Tibial nerve (tissue), 4 donors: ENCODE data around the gene TCAP. TPM values are rescaled to one million over a fixed set of nuclear protein-coding genes. Genes with fewer than 3 reads are reported as not detected.
"Not testable (repeated sequence)": the region's sequence is repeated elsewhere in the genome, so short reads cannot be mapped to it uniquely, and the experiment has no call there.

Experiments
- DNase-seq, 2 donors: peaks; one replicate each; pipeline ENCODE4 v3.0.0-alpha.2; 2019; ENCODE audit warnings: low spot score in 2 of 2
- H3K27ac ChIP-seq, 4 donors: fragments of 200-600 bp; sonication (generic) in 3 of 4; one replicate each; pipeline ENCODE4 v1.5.1; 2017 to 2019; ENCODE audit warnings: mild to moderate bottlenecking in 1 of 4
- H3K27me3 ChIP-seq, 2 donors: fragments of 200-600 bp; sonication (generic) in 1 of 2; one replicate each; pipeline versions ENCODE4 v1.5.1 to v1.6.0; 2017 to 2019
- H3K36me3 ChIP-seq, 3 donors: fragments of 200-600 bp; sonication (generic); one replicate each; pipeline ENCODE4 v1.5.1; 2018 to 2019
- H3K4me1 ChIP-seq, 4 donors: fragments of 200-600 bp; sonication (generic) in 3 of 4; one replicate each; pipeline ENCODE4 v1.5.1; 2017 to 2019
- H3K4me3 ChIP-seq, 4 donors: fragments of 200-600 bp; sonication (generic) in 3 of 4; one replicate each; pipeline ENCODE4 v1.5.1; 2017 to 2019; ENCODE audit warnings: mild to moderate bottlenecking in 1 of 4, moderate library complexity in 1 of 4
- H3K9me3 ChIP-seq, 4 donors: fragments of 200-600 bp; sonication (generic) in 3 of 4; one replicate each; pipeline ENCODE4 v1.5.1; 2017 to 2019
- EP300 ChIP-seq, 2 donors: sonication (generic); formaldehyde crosslinking; IDR thresholded peaks; one replicate each; pipeline ENCODE4 v1.6.1; 2017; ENCODE audit warnings: antibody characterized with exemption in 2 of 2, mild to moderate bottlenecking in 1 of 2
- POLR2A ChIP-seq, 2 donors: fragments of 450-650 bp; IDR thresholded peaks; one replicate each; pipeline ENCODE4 v1.6.1; 2017; ENCODE audit warnings: antibody characterized with exemption in 2 of 2, mild to moderate bottlenecking in 2 of 2, moderate library complexity in 2 of 2
- WGBS, 2 donors: methylation state at CpG; one replicate each; pipeline ENCODE4 v1.1.5; 2018; 5-methylcytosine and 5-hydroxymethylcytosine counted together
- total RNA-seq, 4 donors: library from RNA; depleted of rRNA; stranded (reverse); fragments of >200 nt; gene quantifications; one replicate each; pipeline ENCODE4 v1.1.0, GENCODE V29; 2016
- TF ChIP-seq, protein P1 (sequence below), 5 experiments: fragments of 200-600 bp in 3 of 5; fragments of 450-650 bp in 2 of 5; sonication (generic) in 3 of 5; IDR thresholded peaks; one replicate each; pipeline ENCODE4 v1.5.1; 2016 to 2019; ENCODE audit warnings: antibody characterized with exemption in 5 of 5, mild to moderate bottlenecking in 3 of 5, moderate library complexity in 2 of 5

The TCAP gene
- total RNA-seq, 4 donors from 2014 or later = 0.30 to 5.5 (median 0.61) TPM

DNA sequence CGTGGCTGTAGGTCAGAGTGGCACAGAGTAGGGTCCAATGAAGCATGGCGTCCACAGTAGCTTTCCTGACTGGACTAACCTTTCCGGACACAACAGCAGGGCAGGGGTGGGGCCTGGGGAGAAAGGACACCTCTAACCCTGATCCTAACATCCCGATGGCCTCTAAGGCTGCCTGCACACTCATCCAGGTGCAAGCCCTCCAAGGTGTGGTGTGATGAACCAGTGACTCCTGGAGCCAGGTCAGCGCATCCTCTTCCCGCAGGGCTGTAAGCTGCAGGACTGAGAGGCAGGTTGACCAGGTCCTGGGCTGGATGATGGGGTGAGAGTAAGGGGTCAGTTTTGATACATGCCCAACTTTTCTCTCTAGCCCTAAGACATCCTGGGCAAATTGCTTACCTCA is 31.6 kb downstream of the TCAP start:
- TF ChIP-seq, protein P1, sequence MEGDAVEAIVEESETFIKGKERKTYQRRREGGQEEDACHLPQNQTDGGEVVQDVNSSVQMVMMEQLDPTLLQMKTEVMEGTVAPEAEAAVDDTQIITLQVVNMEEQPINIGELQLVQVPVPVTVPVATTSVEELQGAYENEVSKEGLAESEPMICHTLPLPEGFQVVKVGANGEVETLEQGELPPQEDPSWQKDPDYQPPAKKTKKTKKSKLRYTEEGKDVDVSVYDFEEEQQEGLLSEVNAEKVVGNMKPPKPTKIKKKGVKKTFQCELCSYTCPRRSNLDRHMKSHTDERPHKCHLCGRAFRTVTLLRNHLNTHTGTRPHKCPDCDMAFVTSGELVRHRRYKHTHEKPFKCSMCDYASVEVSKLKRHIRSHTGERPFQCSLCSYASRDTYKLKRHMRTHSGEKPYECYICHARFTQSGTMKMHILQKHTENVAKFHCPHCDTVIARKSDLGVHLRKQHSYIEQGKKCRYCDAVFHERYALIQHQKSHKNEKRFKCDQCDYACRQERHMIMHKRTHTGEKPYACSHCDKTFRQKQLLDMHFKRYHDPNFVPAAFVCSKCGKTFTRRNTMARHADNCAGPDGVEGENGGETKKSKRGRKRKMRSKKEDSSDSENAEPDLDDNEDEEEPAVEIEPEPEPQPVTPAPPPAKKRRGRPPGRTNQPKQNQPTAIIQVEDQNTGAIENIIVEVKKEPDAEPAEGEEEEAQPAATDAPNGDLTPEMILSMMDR (IDR thresholded peaks at IDR 0.05) = no peak
- TF ChIP-seq POLR2A (IDR thresholded peaks at IDR 0.05) (no peak), EP300 (IDR thresholded peaks at IDR 0.05) (no peak)
- Histone ChIP-seq H3K27me3 (no peaks in the 10 kb centered on the region), H3K27ac (peak overlapping the region in 3 of 4 donors; percentile 1 to 87 (median 14)), H3K9me3 (no peaks in the 10 kb centered on the region), H3K4me1 (peaks cover 0 to 39% (median 5%) of the 10 kb centered on the region in 4 donors), H3K36me3 (peaks cover 0 to 6% (median 0%) of the 10 kb centered on the region in 3 donors), H3K4me3 (no peak overlapping the region)
- 73 to 76% methylated on average over 5 to 6 of the region's 6 CpGs for WGBS, 2 donors
- no peak for DNase-seq

DNA sequence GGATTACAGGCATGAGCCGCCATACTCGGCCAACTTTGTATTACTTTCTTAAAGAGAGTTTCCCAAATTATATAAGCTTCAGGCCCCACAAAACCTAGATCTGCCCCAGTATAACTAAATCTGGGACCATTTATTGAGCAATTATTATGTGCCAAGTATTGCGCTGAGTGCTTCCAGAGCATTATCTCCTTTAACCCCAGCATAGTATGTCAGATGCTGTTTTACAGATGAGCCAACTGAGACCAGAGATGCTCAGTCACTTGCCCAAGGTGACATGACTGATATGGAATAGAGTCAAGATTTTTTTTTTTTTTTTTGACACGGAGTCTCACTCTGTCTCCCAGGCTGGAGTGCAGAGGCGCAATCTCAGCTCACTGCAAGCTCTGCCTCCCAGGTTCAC is 32.8 kb downstream of the TCAP start:
- Histone ChIP-seq H3K4me1 (peaks cover 0 to 51% (median 14%) of the 10 kb centered on the region in 4 donors), H3K9me3 (no peaks in the 10 kb centered on the region), H3K36me3 (peaks cover 0 to 6% (median 0%) of the 10 kb centered on the region in 3 donors), H3K27me3 (no peaks in the 10 kb centered on the region), H3K4me3 (no peak overlapping the region), H3K27ac (no peak overlapping the region)
- TF ChIP-seq POLR2A (IDR thresholded peaks at IDR 0.05) (no peak), EP300 (IDR thresholded peaks at IDR 0.05) (no peak)
- TF ChIP-seq, protein P1 (IDR thresholded peaks at IDR 0.05) = no peak
- no peak for DNase-seq
- 92 to 100% methylated on average over 5 of the region's 5 CpGs for WGBS, 2 donors

DNA sequence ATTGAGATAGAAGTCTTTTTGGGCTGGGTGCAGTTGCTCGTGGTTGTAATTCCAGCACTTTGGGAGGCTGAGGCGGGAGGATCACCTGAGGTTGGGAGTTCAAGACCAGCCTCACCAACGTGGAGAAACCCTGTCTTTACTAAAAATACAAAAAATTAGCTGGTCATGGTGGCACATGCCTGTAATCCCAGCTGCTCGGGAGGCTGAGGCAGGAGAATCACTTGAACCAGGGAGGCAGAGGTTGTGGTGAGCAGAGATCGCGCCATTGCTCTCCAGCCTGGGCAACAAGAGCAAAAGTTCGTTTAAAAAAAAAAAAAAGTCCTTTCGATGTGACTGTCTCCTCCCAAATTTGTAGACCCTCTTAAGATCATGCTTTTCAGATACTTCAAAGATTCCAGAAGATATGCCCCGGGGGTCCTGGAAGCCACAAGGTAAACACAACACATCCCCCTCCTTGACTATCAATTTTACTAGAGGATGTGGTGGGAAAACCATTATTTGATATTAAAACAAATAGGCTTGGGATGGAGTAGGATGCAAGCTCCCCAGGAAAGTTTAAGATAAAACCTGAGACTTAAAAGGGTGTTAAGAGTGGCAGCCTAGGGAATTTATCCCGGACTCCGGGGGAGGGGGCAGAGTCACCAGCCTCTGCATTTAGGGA is 34.1 kb downstream of the TCAP start:
- DNase-seq, H3K27me3 ChIP-seq, H3K9me3 ChIP-seq, H3K36me3 ChIP-seq: not testable (repeated sequence)
- Histone ChIP-seq H3K4me3 (peak overlapping the region; percentile 71 to 98 (median 86)), H3K4me1 (peaks cover 0 to 64% (median 25%) of the 10 kb centered on the region in 4 donors), H3K27ac (peak overlapping the region; percentile 88 to 97 (median 96))
- 36 to 40% methylated on average over 11 of the region's 11 CpGs for WGBS, 2 donors

DNA sequence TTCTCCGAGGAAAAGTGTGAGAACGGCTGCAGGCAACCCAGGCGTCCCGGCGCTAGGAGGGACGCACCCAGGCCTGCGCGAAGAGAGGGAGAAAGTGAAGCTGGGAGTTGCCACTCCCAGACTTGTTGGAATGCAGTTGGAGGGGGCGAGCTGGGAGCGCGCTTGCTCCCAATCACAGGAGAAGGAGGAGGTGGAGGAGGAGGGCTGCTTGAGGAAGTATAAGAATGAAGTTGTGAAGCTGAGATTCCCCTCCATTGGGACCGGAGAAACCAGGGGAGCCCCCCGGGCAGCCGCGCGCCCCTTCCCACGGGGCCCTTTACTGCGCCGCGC is 34.6 kb downstream of the TCAP start, which contains the start of gene ERBB2:
Gene ERBB2, plus strand, starts transcription at position 247 of the 330 bp plus-strand sequence. CDS start 175 bp downstream, outside the sequence.
- WGBS, 2 donors = 2 to 3% methylated on average over 20 of the region's 20 CpGs
- Histone ChIP-seq H3K27ac (peak within 1 kb of the TSS; percentile 88 to 97 (median 96)), H3K9me3 (no peaks in the 10 kb centered on the region), H3K4me1 (peaks cover 0 to 67% (median 30%) of the 10 kb centered on the region in 4 donors), H3K4me3 (peak within 1 kb of the TSS; percentile 71 to 98 (median 86)), H3K27me3 (no peaks in the 10 kb centered on the region), H3K36me3 (peaks cover 0 to 6% (median 0%) of the 10 kb centered on the region in 3 donors)
- TF ChIP-seq, protein P1 (IDR thresholded peaks at IDR 0.05) = no peak
- peak in 1 of 2 donors; percentile 95 for TF ChIP-seq EP300 (IDR thresholded peaks at IDR 0.05)
- TF ChIP-seq POLR2A (IDR thresholded peaks at IDR 0.05) = peak; percentile 24 to 63
- peak; percentile 55 to 65 for DNase-seq

DNA sequence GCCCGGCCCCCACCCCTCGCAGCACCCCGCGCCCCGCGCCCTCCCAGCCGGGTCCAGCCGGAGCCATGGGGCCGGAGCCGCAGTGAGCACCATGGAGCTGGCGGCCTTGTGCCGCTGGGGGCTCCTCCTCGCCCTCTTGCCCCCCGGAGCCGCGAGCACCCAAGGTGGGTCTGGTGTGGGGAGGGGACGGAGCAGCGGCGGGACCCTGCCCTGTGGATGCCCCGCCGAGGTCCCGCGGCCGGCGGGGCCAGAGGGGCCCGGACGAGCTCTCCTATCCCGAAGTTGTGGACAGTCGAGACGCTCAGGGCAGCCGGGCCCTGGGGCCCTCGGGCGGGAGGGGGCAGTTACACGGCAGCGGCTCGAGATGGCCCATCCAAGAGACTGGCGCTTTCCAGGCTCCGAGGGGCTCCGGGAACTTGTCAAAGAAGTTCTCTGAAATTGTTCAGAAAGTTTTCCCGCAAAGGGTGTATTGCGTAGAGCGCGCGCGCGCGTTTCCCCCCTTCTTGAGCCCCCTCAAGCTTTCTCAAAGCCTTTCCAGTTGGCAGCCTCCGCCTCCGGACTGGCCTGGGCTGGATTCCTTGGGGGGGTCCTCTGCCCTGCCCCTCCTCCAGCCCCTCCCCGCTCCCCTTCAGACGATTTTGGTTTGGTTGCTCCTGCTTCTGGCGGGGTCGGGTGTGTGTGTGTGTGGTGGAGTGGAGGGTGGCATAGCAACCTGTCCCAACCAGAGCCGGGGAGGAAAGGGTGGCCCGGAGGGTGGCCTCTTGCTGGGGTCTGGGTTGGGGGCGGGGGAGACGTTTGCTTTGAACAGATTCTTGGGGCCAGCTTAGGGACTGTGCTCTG is 35.2 kb downstream of the TCAP start:
- peaks cover 0 to 67% (median 35%) of the 10 kb centered on the region in 4 donors for H3K4me1 ChIP-seq
- no peak for TF ChIP-seq POLR2A (IDR thresholded peaks at IDR 0.05)
- no peak for TF ChIP-seq EP300 (IDR thresholded peaks at IDR 0.05)
- TF ChIP-seq, protein P1 (IDR thresholded peaks at IDR 0.05) = no peak

More for the DNA sequence above, 35.2 kb downstream of the TCAP start:
- WGBS, 2 donors = 0 to 1% methylated on average over 29 to 45 of the region's 57 CpGs
- no peaks in the 10 kb centered on the region for H3K36me3 ChIP-seq
- peak overlapping the region; percentile 71 to 98 (median 86) for H3K4me3 ChIP-seq
- no peaks in the 10 kb centered on the region for H3K9me3 ChIP-seq
- H3K27me3 ChIP-seq = no peaks in the 10 kb centered on the region
- DNase-seq = no peak
- H3K27ac ChIP-seq = peak overlapping the region; percentile 88 to 97 (median 96)
